Fibroblast of lung (primary cell): ENCODE data around the gene GOLGA6A. TPM values are rescaled to one million over a fixed set of nuclear protein-coding genes. Genes with fewer than 3 reads are reported as not detected.
"Not testable (repeated sequence)": the region's sequence is repeated elsewhere in the genome, so short reads cannot be mapped to it uniquely, and the experiment has no call there.

Experiments used
- DNase-seq, 2 donors: peaks; one replicate each; pipeline versions ENCODE4 v3.0.0 to v3.0.0-alpha.2; 2010; ENCODE audit warnings: low read depth in 2 of 2
- H2AFZ ChIP-seq: 2 replicates; pipeline ENCODE4 v1.5.1; 2012; ENCODE audit warnings: low read length, control low read depth, inconsistent platforms
- H3K27ac ChIP-seq: 2 replicates; pipeline ENCODE4 v1.5.1; 2011; ENCODE audit warnings: low read length, control low read depth; ENCODE audit not compliant: insufficient read depth
- H3K27me3 ChIP-seq: 2 replicates; pipeline ENCODE4 v1.5.1; 2011; ENCODE audit warnings: mild to moderate bottlenecking, low read length; ENCODE audit not compliant: control insufficient read depth, insufficient read depth
- H3K36me3 ChIP-seq: 2 replicates; pipeline ENCODE4 v1.5.1; 2011; ENCODE audit warnings: low read length; ENCODE audit not compliant: control insufficient read depth, insufficient read depth
- H3K4me1 ChIP-seq: 2 replicates; pipeline ENCODE4 v1.5.1; 2011; ENCODE audit warnings: low read length; ENCODE audit not compliant: control insufficient read depth, insufficient read depth; ENCODE audit errors: extremely low read depth
- H3K4me2 ChIP-seq: 2 replicates; pipeline ENCODE4 v1.5.1; 2011; ENCODE audit warnings: low read length, control low read depth; ENCODE audit not compliant: insufficient read depth; ENCODE audit errors: extremely low read depth
- H3K4me3 ChIP-seq, 4 experiments: fragments of 200-600 bp in 1 of 4; sonication (generic) in 1 of 4; replicated peaks in 1 of 4; 2 replicates each; pipeline ENCODE4 v1.5.1; 2011 to 2016; ENCODE audit warnings: low read length in 4 of 4, low read depth in 3 of 4, mild to moderate bottlenecking in 3 of 4, control low read depth in 2 of 4, inconsistent platforms in 1 of 4, mixed read lengths in 1 of 4; ENCODE audit not compliant: insufficient read depth in 1 of 4; ENCODE audit errors: control extremely low read depth in 1 of 4
- H3K79me2 ChIP-seq: 2 replicates; pipeline ENCODE4 v1.5.1; 2012; ENCODE audit warnings: mild to moderate bottlenecking, low read length, inconsistent platforms; ENCODE audit not compliant: control insufficient read depth, insufficient read depth
- H3K9ac ChIP-seq: 2 replicates; pipeline ENCODE4 v1.5.1; 2011; ENCODE audit warnings: mild to moderate bottlenecking, low read length, control low read depth; ENCODE audit not compliant: insufficient read depth
- H3K9me3 ChIP-seq: 2 replicates; pipeline ENCODE4 v1.5.1; 2012; ENCODE audit warnings: low read depth, low read length; ENCODE audit not compliant: control insufficient read depth, insufficient read depth
- H4K20me1 ChIP-seq: 2 replicates; pipeline ENCODE4 v1.5.1; 2011; ENCODE audit warnings: low read length; ENCODE audit not compliant: control insufficient read depth, insufficient read depth; ENCODE audit errors: extremely low read depth
- EZH2 ChIP-seq: IDR thresholded peaks from 2 replicates; pipeline ENCODE4 v1.5.1; 2012; ENCODE audit warnings: low read length, control low read depth, mild to moderate bottlenecking; ENCODE audit errors: missing control alignments
- polyA plus RNA-seq, 2 donors: library from polyadenylated mRNA; depleted of rRNA in 1 of 2; stranded (reverse) in 1 of 2; unstranded in 1 of 2; fragments of >200 nt; gene quantifications; 2 replicates each; pipeline ENCODE4 v1.2.1, GENCODE V29; 2011 to 2012; ENCODE audit warnings: missing spikeins in 1 of 2
- total RNA-seq: library from RNA; depleted of rRNA; stranded (reverse); fragments of >200 nt; gene quantifications from 2 replicates; pipeline ENCODE4 v1.2.1, GENCODE V29; 2014
- TF ChIP-seq, protein P1 (sequence below), 2 donors: IDR thresholded peaks in 1 of 2; conservative IDR thresholded peaks in 1 of 2; 1 replicate in 1 of 2; 2 replicates in 1 of 2; pipeline ENCODE4 v1.5.1; 2011 to 2012; ENCODE audit warnings: low read length in 2 of 2, control low read depth in 1 of 2, inconsistent platforms in 1 of 2, low read depth in 1 of 2, mild to moderate bottlenecking in 1 of 2

Gene GOLGA6A
- total and polyA plus RNA-seq, 2 donors (not counting 1 experiment from before 2014, with no cell fraction given) = under 0.01 TPM; not detected in 1

DNA sequence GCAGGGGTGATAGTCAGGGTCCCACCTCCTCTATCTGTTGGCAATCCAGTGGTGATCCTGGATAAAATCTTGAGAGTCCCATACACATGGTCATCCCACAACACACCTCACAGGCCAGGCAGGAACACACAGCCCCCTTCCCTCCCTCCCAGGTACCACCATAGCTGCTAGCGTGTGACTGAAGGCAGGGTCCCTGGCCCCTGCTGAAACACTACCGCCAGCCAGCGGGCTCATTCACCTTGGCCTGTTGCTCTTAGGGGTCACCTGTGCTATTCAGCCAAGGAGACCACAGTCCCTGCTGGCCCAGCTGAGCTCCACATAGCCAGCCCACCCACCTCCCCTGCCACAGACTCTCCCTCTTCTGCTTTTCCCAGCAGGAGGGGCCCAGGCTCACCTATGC is 18.2 kb downstream of the GOLGA6A start:
- H4K20me1 ChIP-seq, H2AFZ ChIP-seq, H3K9ac ChIP-seq, H3K9me3 ChIP-seq, H3K4me1 ChIP-seq, H3K79me2 ChIP-seq, H3K27ac ChIP-seq, H3K4me2 ChIP-seq, DNase-seq, H3K27me3 ChIP-seq, H3K36me3 ChIP-seq, H3K4me3 ChIP-seq: not testable (repeated sequence)

DNA sequence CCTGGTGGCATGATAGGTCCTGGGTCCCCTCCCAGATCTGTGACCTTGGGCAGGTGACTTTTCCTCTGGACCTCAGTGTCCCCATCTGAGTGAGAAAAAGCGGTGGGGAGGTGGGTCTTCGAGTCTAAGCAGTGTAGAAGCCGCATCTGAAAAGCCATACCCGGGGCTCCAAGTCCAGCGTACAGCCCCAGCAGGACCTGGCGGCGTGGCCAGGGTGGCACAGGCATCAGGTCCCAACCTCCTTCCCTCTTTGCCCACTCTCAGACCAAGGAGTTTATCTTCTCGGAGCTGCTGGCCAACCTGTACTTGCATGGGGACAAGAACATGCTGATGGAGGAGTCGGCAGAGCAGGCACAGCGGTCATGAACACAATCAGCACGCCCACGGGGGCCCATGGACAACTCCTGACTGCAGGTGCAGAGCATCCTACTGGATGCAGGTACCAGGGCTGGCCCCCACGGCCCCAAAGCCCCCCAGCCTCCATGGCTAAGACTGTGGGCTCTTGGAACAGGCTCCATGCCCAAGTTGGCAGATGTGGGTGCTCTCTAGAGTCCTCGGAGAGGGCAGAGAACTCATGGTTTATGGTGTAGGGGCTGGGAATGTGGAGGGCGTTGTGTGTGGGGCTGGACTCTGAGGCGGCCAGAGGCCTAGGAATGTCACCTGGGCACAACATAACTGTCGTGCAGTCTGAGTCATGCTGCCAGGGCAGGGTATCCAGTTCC is 18.8 kb downstream of the GOLGA6A start:
- H2AFZ ChIP-seq, H3K36me3 ChIP-seq, H3K9me3 ChIP-seq, H3K9ac ChIP-seq, H3K27me3 ChIP-seq, H3K27ac ChIP-seq, H3K4me3 ChIP-seq, H3K4me2 ChIP-seq, H3K4me1 ChIP-seq, H3K79me2 ChIP-seq, DNase-seq, H4K20me1 ChIP-seq: not testable (repeated sequence)

DNA sequence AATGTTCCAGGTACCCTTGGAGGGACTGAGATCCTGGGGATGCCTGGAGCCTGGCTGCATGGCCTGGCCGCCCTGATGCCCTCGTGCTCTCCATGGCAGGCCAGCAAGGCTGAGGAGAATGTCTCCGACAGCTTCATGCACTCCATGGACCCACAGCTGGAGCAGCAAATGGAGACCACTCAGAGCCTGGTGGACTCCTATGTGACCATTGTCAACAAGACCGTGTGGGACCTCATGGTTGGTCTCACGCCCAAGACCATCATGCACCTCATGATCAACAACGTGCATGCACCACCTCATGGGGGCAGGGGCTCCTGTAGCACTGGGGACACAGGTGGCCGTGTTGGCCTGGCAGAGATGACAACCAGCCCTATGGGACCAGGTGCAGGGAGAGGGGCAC is 19.7 kb downstream of the GOLGA6A start:
- peaks cover 2% of the 10 kb centered on the region for H3K27me3 ChIP-seq
- no peak overlapping the region for H2AFZ ChIP-seq
- H3K4me2 ChIP-seq = no peak overlapping the region
- no peaks in the 10 kb centered on the region for H3K79me2 ChIP-seq
- no peak overlapping the region for H3K27ac ChIP-seq
- H3K4me1 ChIP-seq = no peaks in the 10 kb centered on the region
- no peaks in the 10 kb centered on the region for H3K9me3 ChIP-seq
- H3K9ac ChIP-seq = no peak overlapping the region
- no peaks in the 10 kb centered on the region for H3K36me3 ChIP-seq
- TF ChIP-seq, protein P1, sequence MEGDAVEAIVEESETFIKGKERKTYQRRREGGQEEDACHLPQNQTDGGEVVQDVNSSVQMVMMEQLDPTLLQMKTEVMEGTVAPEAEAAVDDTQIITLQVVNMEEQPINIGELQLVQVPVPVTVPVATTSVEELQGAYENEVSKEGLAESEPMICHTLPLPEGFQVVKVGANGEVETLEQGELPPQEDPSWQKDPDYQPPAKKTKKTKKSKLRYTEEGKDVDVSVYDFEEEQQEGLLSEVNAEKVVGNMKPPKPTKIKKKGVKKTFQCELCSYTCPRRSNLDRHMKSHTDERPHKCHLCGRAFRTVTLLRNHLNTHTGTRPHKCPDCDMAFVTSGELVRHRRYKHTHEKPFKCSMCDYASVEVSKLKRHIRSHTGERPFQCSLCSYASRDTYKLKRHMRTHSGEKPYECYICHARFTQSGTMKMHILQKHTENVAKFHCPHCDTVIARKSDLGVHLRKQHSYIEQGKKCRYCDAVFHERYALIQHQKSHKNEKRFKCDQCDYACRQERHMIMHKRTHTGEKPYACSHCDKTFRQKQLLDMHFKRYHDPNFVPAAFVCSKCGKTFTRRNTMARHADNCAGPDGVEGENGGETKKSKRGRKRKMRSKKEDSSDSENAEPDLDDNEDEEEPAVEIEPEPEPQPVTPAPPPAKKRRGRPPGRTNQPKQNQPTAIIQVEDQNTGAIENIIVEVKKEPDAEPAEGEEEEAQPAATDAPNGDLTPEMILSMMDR (conservative IDR thresholded peaks at IDR 0.05 in 1 of 2, IDR thresholded peaks at IDR 0.05 in 1 of 2; ENCODE audit: low read depth in 1 of 2, low read length in 2 of 2) = no peak
- no peak for TF ChIP-seq EZH2
- no peaks in the 10 kb centered on the region for H4K20me1 ChIP-seq
- H3K4me3 ChIP-seq = no peak overlapping the region
- DNase-seq = no peak

DNA sequence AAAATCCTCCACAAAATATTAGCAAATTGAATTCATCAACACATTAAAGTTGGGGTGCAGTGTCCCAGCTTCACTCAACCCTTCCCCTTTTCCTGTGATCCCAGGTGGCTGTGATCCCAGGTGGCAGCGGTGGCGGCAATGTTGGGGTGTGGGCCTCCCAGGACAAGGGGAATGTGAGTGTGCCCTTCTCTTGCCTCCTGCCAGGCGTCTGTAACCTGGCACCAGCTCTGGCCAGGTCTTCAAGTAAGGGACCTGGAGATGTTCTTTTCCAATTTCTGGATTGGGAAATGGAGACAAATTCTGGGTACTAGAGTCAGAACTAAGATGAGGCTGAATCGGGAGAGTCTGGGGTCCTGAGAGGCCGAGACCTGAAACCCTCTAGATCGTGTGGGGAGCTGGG is 20.1 kb downstream of the GOLGA6A start:
- no peaks in the 10 kb centered on the region for H3K9me3 ChIP-seq
- H3K79me2 ChIP-seq = no peaks in the 10 kb centered on the region
- no peak overlapping the region for H3K9ac ChIP-seq
- H3K36me3 ChIP-seq = no peaks in the 10 kb centered on the region
- H4K20me1 ChIP-seq = no peaks in the 10 kb centered on the region
- TF ChIP-seq EZH2 = no peak
- TF ChIP-seq, protein P1 (conservative IDR thresholded peaks at IDR 0.05 in 1 of 2, IDR thresholded peaks at IDR 0.05 in 1 of 2; ENCODE audit: low read depth in 1 of 2, low read length in 2 of 2) = no peak
- H3K4me1 ChIP-seq = no peaks in the 10 kb centered on the region
- no peak overlapping the region for H3K4me2 ChIP-seq
- H3K27me3 ChIP-seq = peaks cover 2% of the 10 kb centered on the region
- H3K27ac ChIP-seq = no peak overlapping the region
- no peak for DNase-seq
- no peak overlapping the region for H3K4me3 ChIP-seq
- no peak overlapping the region for H2AFZ ChIP-seq
